Gastrocnemius medialis (tissue), 4 donors: ENCODE measurements around the gene CACNA1B.

Source experiments
- CTCF ChIP-seq, 5 experiments: fragments of 450-650 bp in 3 of 5; fragments of 200-600 bp in 2 of 5; sonication (generic) in 2 of 5; IDR thresholded peaks in 4 of 5; conservative IDR thresholded peaks in 1 of 5; 1 replicate in 4 of 5; 2 replicates in 1 of 5; pipeline ENCODE4 v1.5.1; 2016 to 2019; ENCODE audit warnings: antibody characterized with exemption in 5 of 5, mild to moderate bottlenecking in 3 of 5, moderate library complexity in 3 of 5
- POLR2A ChIP-seq, 2 donors: fragments of 450-650 bp; IDR thresholded peaks; one replicate each; pipeline ENCODE4 v1.6.1; 2017; ENCODE audit warnings: antibody characterized with exemption in 2 of 2, mild to moderate bottlenecking in 2 of 2, moderate library complexity in 2 of 2

GRCh38 chr9:138063033-138063432, 185.5 kb downstream of the CACNA1B start:
- no peak for TF ChIP-seq POLR2A (IDR thresholded peaks at IDR 0.05)
- TF ChIP-seq CTCF (IDR thresholded peaks at IDR 0.05 in 4 of 5, conservative IDR thresholded peaks at IDR 0.05 in 1 of 5): no peak
